Peyer's patch (tissue), 4 donors: ENCODE data around the gene RANBP10. TPM values are rescaled to one million over a fixed set of nuclear protein-coding genes. Genes with fewer than 3 reads are reported as not detected.

Experiments
- DNase-seq, 3 donors: peaks; one replicate each; pipeline ENCODE4 v3.0.0-alpha.2; 2017 to 2019
- H3K27ac ChIP-seq, 4 donors: fragments of 200-600 bp; sonication (generic); one replicate each; pipeline ENCODE4 v1.5.1; 2016 to 2019
- H3K27me3 ChIP-seq, 2 donors: fragments of 200-600 bp; sonication (generic); one replicate each; pipeline ENCODE4 v1.5.1; 2019
- H3K36me3 ChIP-seq, 3 donors: fragments of 200-600 bp; sonication (generic); one replicate each; pipeline ENCODE4 v1.5.1; 2016 to 2019
- H3K4me1 ChIP-seq, 4 donors: fragments of 200-600 bp; sonication (generic); one replicate each; pipeline ENCODE4 v1.5.1; 2016 to 2019
- H3K4me3 ChIP-seq, 4 donors: fragments of 200-600 bp; sonication (generic); 1 replicate in 3 of 4; 2 replicates in 1 of 4; pipeline ENCODE4 v1.5.1; 2016 to 2019; ENCODE audit warnings: mild to moderate bottlenecking in 1 of 4
- H3K9me3 ChIP-seq, 4 donors: fragments of 200-600 bp; sonication (generic); one replicate each; pipeline ENCODE4 v1.5.1; 2016 to 2019; ENCODE audit warnings: mild to moderate bottlenecking in 1 of 4
- POLR2A ChIP-seq, 2 donors: fragments of 450-650 bp; IDR thresholded peaks; one replicate each; pipeline ENCODE4 v1.5.1; 2017; ENCODE audit warnings: antibody characterized with exemption in 2 of 2, mild to moderate bottlenecking in 2 of 2, moderate library complexity in 2 of 2
- total RNA-seq, 4 donors: library from RNA; depleted of rRNA; stranded (reverse); fragments of >200 nt; gene quantifications; one replicate each; pipeline ENCODE4 v1.1.0, GENCODE V29; 2016
- TF ChIP-seq, protein P1 (sequence below), 6 experiments: fragments of 450-650 bp in 4 of 6; fragments of 200-600 bp in 2 of 6; sonication (generic) in 1 of 6; IDR thresholded peaks; one replicate each; pipeline ENCODE4 v1.5.1; 2017 to 2019; ENCODE audit warnings: antibody characterized with exemption in 6 of 6, mild to moderate bottlenecking in 3 of 6, moderate library complexity in 1 of 6

RANBP10 gene
- total RNA-seq, 4 donors from 2014 or later, result 15.2 to 29.9 (median 24.0) TPM

DNA sequence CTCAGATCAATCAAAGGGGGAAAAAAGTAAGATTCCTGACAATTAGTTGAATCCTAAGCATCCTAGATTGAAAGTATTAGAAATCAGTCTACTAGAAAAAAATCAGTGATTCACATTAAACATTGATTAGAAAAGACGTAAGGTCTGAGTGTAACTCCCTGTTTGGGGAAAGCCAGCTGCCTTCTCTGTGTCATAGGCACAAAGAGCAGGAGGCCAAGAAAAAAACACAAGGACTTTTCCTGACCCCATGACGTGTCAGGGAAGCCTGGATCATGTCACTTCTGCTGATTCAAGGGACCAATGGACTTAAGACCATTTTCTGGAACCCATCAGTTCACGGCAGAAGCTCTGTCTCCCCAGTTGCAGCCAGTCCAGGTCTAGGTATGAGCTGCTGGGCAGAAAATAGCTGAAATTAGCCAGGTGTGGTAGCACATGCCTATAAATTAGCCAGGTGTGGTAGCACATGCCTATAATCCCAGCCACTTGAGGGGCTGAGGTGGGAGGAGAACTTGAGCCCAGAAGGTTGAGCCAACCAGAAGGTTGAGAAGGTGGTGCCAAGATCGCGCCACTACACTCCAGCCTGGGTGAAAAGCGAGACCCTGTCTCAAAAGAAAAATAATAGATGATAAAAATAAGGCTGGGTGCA, 35.9 kb downstream of the RANBP10 start:
- no peaks in the 10 kb centered on the region for H3K9me3 ChIP-seq
- H3K4me3 ChIP-seq, result no peak overlapping the region
- peaks cover 0 to 9% (median 0%) of the 10 kb centered on the region in 3 donors for H3K36me3 ChIP-seq
- peaks cover 0 to 7% (median 0%) of the 10 kb centered on the region in 4 donors for H3K4me1 ChIP-seq
- no peak overlapping the region for H3K27ac ChIP-seq
- no peaks in the 10 kb centered on the region for H3K27me3 ChIP-seq
- no peak for TF ChIP-seq POLR2A (IDR thresholded peaks at IDR 0.05)
- TF ChIP-seq, protein P1, sequence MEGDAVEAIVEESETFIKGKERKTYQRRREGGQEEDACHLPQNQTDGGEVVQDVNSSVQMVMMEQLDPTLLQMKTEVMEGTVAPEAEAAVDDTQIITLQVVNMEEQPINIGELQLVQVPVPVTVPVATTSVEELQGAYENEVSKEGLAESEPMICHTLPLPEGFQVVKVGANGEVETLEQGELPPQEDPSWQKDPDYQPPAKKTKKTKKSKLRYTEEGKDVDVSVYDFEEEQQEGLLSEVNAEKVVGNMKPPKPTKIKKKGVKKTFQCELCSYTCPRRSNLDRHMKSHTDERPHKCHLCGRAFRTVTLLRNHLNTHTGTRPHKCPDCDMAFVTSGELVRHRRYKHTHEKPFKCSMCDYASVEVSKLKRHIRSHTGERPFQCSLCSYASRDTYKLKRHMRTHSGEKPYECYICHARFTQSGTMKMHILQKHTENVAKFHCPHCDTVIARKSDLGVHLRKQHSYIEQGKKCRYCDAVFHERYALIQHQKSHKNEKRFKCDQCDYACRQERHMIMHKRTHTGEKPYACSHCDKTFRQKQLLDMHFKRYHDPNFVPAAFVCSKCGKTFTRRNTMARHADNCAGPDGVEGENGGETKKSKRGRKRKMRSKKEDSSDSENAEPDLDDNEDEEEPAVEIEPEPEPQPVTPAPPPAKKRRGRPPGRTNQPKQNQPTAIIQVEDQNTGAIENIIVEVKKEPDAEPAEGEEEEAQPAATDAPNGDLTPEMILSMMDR (IDR thresholded peaks at IDR 0.05), result no peak
- DNase-seq, result no peak

- no peak for TF ChIP-seq POLR2A (IDR thresholded peaks at IDR 0.05)
- TF ChIP-seq, protein P1 (IDR thresholded peaks at IDR 0.05), result no peak
- Histone ChIP-seq H3K27ac (no peak overlapping the region), H3K36me3 (peaks cover 0 to 9% (median 0%) of the 10 kb centered on the region in 3 donors), H3K4me3 (no peak overlapping the region), H3K9me3 (no peaks in the 10 kb centered on the region), H3K27me3 (no peaks in the 10 kb centered on the region), H3K4me1 (no peaks in the 10 kb centered on the region)
- no peak for DNase-seq
Observed at GRCh38 chr16:67767953-67768352, 38.4 kb downstream of the RANBP10 start.

GRCh38 chr16:67766291-67766690, 40.1 kb downstream of the RANBP10 start:
- DNase-seq, result no peak
- TF ChIP-seq POLR2A (IDR thresholded peaks at IDR 0.05), result no peak
- TF ChIP-seq, protein P1 (IDR thresholded peaks at IDR 0.05), result no peak
- Histone ChIP-seq H3K4me1 (no peaks in the 10 kb centered on the region), H3K27ac (no peak overlapping the region), H3K36me3 (peaks cover 0 to 4% (median 0%) of the 10 kb centered on the region in 3 donors), H3K9me3 (no peaks in the 10 kb centered on the region), H3K27me3 (no peaks in the 10 kb centered on the region), H3K4me3 (no peak overlapping the region)

DNA sequence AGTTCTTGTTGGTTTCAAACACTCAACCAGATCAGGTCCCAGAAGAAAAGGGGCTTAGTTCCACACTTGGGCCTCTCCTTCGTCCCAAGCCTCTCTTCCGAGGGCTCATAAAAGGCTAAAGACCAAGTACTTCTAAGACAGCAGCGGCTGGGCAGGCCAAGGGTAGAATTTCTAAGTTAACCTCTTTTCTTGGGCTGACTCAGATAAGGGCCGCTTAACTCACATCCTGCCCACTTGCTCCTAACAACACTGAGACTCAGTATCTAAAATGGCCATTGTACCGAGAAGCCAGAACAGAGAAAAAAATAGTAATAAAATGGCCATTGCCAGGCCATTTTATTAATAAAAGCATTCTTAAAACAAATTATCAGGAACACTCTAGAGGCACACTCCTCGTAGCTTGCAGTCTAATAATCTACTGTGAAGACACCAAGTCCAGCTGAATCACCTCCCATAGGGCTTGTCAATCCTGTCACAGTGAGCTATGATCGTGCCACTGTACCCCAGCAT, 42.1 kb downstream of the RANBP10 start:
- no peak overlapping the region for H3K27ac ChIP-seq
- no peak overlapping the region for H3K4me3 ChIP-seq
- H3K36me3 ChIP-seq, result peaks cover 0 to 4% (median 0%) of the 10 kb centered on the region in 3 donors
- no peaks in the 10 kb centered on the region for H3K27me3 ChIP-seq
- TF ChIP-seq, protein P1 (IDR thresholded peaks at IDR 0.05), result no peak
- no peak for TF ChIP-seq POLR2A (IDR thresholded peaks at IDR 0.05)
- no peak for DNase-seq
- H3K9me3 ChIP-seq, result no peaks in the 10 kb centered on the region
- H3K4me1 ChIP-seq, result no peaks in the 10 kb centered on the region

GRCh38 chr16:67763066-67763465, 43.3 kb downstream of the RANBP10 start:
- H3K4me1 ChIP-seq, result no peaks in the 10 kb centered on the region
- no peaks in the 10 kb centered on the region for H3K27me3 ChIP-seq
- no peak for DNase-seq
- peaks cover 0 to 4% (median 0%) of the 10 kb centered on the region in 3 donors for H3K36me3 ChIP-seq
- no peak overlapping the region for H3K4me3 ChIP-seq
- no peak for TF ChIP-seq POLR2A (IDR thresholded peaks at IDR 0.05)
- TF ChIP-seq, protein P1 (IDR thresholded peaks at IDR 0.05), result no peak
- H3K9me3 ChIP-seq, result no peaks in the 10 kb centered on the region
- H3K27ac ChIP-seq, result no peak overlapping the region
